LNCAP (cell line): Measurements from ENCODE around the gene ALDH3A2.

ENCODE experiments used
- CTCF ChIP-seq: fragments of 450-650 bp; IDR thresholded peaks from 2 replicates; pipeline ENCODE4 v1.5.1; 2017; ENCODE audit warnings: mild to moderate bottlenecking

Gene ALDH3A2

GRCh38 chr17:19642373-19642893, 6.1 kb upstream of the ALDH3A2 start:
- TF ChIP-seq CTCF = no peak

- no peak for TF ChIP-seq CTCF
Measured at GRCh38 chr17:19644493-19645210, 3.9 kb upstream of the ALDH3A2 start.

- TF ChIP-seq CTCF = peak; percentile 73
Measured at GRCh38 chr17:19645734-19646201, 2.8 kb upstream of the ALDH3A2 start.

DNA sequence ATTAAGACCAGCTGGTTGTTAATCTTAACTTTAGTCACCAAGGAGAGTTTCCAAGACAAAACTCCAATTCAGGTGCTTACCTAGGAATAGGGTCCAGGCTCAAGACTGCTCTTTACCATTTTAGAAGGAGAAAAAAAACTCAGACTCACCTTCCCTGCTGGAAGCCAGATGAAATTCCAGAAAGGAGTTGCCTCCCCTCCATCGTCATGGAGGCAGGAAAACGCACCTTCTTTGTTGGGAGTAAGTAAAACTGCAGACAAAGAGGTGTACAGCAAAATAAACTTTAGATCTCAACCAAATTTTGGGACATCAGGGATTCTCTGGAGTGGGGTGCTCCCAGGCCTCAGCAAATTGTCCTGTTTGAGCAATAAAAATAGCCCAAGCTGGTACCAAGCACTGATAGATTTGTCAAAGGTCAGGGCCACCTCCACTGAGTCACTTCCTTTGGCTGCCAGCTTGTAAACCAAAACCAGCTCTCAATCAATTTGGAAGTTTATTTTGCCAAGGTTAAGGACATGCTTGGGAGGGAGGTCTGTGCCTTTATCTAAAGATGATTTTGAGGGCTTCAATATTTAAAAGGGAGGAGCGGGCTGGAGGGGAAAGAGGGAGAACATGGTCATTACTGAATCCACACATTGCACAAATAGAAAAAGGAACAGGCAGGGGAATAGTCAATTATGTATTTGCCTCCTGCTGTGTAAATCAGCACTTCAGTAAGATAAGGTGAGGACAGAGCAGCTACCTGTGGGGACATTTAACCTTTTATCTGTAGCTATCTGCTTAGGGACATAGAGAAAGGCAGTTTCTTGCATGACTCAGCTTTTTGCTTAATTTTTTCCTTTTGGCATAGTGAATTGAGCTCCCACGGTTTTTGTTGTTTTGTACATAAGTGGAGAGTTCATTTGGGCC, 1.5 kb upstream of the ALDH3A2 start:
- TF ChIP-seq CTCF = no peak

DNA sequence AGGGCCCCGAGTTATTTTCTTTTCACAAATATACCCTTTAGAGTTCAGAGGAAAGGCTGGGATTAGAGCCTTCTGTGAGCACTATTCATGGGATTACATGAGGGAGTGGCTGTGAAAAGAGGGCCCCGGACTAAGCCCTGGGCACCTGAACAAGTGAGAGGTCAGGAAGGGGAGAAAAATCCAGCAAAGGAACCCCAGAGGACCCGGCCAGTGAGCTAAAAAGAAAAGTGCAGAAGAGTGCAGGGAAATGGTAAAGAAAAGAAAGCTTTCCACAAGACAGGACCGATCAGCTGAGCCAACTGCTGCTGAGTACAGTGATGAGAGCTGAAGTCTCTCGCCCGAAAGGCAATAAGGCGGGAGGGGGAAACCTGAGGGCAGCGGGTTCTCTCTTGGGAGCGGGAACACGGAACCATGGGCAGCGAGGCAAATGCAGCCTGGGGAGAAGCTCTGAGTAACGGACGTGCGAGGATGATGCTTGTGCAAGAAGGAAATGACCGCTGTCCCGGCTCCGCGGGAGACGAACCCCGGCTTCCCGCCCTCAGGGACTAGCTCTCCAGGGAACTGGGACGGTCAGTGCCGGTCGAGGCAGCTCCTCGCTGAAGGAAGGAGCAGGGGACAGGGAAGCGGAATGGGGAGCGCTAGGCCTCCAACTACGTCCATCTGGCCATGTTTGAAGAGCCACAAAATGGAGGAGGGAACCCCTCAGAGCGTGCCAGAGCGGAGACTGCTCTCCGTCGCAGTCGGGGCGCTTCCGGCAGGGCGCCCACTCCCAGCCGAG, 665 bp upstream of the ALDH3A2 start:
- no peak for TF ChIP-seq CTCF

GRCh38 chr17:19649274-19649541, 657 bp downstream of the ALDH3A2 start:
- no peak for TF ChIP-seq CTCF

DNA sequence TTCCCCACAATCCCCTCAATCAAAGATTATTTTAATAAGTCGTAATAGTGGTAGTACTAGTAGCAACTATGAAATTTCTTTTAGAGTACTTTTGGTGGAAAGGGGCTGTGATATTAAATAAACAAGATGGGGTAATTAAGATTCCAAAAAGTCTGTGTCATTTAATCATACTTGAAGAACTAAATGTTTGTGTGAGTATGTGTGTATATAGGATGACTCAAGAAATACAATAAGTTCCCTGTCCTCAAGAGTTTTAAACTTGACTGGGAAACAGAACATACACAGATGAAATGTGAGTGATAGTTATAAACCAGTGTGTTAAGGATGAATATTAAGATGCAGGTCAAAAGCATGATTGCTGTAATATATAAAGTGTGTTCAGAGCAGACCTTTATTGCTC, 2.3 kb downstream of the ALDH3A2 start:
- TF ChIP-seq CTCF = no peak
